Fibroblast of skin of back (primary cell): ENCODE measurements around the gene RASL12.

Source experiments
- DNase-seq: peaks from one replicate; pipeline ENCODE4 v3.0.0-alpha.2; 2013

RASL12 gene

DNA sequence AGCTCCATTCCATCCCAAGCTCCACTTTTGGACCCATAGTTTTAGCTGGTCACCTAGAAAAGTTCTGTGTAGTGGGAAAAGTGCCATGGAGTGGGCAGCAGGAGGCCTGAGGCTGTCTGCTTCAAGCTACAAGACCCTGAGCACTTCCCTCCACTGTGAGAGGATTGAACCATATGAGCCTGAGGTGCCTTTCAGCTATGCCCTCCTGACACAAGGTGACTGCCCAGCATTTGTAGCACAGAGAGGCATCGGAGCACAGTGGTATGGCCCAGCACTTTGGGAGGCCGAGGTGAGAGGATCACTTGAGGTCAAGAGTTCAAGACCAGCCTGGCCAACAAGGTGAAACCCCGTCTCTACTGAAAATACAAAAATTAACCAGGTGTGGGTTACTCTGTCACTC, 4.8 kb upstream of the RASL12 start:
- no peak for DNase-seq

- DNase-seq = peak; percentile 65
These were observed 4.2 kb upstream of the RASL12 start for GRCh38 chr15:65072027-65072426.

- DNase-seq = no peak
These were observed 3.6 kb upstream of the RASL12 start for GRCh38 chr15:65071381-65071811.

DNA sequence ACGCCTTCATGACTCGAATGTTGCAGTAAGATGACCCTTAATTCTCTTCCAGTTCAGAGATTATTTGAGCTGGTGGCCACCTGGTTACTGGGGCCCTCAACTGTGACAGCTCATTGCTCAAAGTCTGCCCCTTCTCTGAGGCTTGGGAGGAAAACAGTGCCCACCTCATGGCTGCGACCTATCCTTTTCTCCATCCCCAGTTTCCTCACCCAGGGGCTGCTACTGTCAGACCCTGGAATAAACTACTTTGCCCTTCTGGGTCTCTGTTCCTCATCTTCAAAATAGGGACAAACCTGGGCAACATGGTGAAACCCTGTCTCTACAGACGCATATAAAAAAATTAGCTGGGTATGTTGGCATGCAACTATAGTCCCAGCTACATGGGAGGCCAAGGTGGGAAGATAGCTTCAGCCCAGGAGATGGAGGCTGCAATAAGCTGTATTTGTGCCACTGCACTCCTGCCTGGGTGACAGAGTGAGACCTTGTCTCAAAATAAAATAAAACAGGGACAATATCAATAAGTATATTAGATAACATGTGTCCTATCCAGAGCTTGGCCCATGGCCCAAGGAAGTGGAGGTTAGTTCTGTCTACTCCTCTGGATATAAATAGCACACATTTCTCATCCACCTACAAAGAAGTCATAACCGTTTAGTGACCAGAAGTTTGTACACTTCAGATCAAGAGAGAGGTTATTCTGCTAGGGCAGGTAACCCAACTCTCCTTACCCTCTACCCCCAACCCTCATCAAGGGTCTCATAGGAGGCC, 2.2 kb upstream of the RASL12 start:
- DNase-seq = no peak

GRCh38 chr15:65069179-65069578, 1.4 kb upstream of the RASL12 start:
- no peak for DNase-seq

- no peak for DNase-seq
These were observed 605 bp upstream of the RASL12 start for GRCh38 chr15:65068403-65068788.

GRCh38 chr15:65067317-65067644, 510 bp downstream of the RASL12 start:
- no peak for DNase-seq

GRCh38 chr15:65066635-65067316, 1.0 kb downstream of the RASL12 start:
- DNase-seq = no peak

DNA sequence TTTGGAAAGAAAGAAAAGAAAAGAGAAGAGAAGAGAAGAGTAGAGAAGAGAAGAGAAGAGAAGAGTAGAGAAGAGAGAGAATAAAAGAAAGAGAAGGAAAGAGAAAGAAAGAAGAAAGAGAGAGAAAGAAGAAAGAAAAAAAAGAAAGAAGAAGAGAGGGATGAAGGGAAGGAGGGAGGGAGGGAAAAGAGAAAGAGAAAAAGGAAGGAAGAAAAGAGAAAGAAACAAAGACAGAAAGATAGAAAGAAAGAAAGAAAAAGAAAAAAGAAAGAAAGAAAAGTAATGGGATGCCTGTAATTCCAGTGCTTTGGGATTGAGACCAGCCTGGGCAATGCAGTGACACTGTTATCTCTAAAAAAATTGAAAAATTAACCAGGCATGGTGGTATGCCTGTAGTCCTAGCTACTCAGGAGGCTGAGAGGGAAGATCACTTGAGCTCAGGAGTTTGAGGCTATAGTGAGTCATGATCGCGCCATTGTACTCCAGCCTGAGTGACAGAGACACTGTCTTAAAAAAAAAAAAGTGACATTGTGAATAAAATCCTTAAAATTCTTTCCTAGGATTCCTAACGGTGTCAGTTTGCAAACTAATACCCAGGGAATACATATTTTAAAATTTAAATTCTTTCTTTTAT, 1.7 kb downstream of the RASL12 start:
- peak; percentile 80 for DNase-seq

DNA sequence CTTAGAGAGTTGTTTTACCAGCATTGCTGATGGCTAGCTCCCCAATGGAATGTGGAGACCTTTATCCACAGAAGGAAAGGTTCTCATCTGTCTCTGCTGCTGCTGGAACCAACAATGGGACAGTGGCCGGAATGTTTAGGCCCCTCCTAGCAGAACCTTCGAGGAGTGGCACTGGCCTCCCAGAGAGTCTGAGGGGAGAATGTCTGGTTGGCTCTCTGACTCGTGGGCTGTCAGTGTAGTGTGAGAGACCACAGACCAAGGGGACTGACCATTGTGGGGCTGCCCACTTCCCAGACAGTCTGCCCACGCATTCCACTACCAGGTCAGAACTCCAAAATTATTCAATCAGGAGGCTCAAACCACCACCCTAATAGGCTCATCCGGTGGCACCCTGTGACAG, 5.1 kb downstream of the RASL12 start:
- DNase-seq = no peak

- no peak for DNase-seq
These were observed 5.7 kb downstream of the RASL12 start for GRCh38 chr15:65062061-65062460.

GRCh38 chr15:65060641-65061397, 7.0 kb downstream of the RASL12 start:
- no peak for DNase-seq

GRCh38 chr15:65059931-65060596, 7.7 kb downstream of the RASL12 start:
- DNase-seq = no peak

- DNase-seq = no peak
These were observed 8.4 kb downstream of the RASL12 start for GRCh38 chr15:65059369-65059750.

- no peak for DNase-seq
These were observed 9.1 kb downstream of the RASL12 start for GRCh38 chr15:65058394-65059368.

DNA sequence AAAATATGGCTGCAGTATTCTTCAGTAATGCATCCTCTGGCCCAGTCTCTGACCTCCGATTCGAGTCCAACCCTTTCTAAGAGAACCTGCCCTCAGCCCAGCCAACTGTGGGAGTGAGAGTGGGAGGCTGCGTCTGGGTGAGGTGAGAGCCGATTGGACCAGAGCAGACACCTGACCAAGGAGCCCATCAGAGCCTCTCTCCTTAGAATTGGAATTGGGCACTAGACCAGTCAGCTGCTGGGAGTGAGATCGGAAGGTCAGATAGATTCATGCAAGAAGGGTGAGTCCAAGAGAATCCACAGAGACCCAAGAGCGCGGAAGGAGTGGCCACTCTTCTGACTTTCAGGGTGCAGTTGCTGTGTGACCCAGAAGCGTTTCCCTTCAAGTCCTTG, 10.2 kb downstream of the RASL12 start:
- no peak for DNase-seq

DNA sequence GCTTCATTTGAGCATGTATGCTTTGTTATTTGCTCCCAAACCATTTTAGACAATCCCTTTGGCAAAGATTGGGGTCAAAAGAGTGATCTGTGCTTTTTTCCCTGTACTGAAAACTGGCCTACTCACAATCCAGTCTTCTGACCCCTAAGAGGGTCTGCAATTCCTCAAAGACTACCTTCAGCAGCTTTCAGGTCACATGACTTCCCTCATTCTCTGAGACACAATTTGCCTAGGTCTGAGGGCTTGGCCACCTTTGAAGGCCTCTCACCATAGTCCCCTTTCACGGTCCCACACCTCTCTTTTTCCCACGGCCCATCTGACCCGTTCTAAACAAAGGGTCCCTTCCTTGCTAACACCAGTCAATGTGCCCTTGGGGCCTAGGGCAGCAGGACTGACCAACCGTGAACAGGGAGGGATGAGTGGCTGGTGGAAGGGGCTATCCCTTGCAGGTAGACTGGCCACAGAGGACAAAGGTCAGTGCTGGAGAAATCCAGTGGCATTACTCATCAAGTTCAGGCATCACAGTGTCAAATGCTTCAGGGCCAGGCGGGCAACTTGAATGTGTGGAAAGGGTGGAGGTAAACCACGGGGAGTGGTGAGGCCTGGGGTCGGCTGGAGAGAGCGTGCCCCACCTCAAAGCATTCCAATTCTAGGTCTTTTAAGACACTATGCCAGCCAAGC, 10.8 kb downstream of the RASL12 start:
- no peak for DNase-seq

DNA sequence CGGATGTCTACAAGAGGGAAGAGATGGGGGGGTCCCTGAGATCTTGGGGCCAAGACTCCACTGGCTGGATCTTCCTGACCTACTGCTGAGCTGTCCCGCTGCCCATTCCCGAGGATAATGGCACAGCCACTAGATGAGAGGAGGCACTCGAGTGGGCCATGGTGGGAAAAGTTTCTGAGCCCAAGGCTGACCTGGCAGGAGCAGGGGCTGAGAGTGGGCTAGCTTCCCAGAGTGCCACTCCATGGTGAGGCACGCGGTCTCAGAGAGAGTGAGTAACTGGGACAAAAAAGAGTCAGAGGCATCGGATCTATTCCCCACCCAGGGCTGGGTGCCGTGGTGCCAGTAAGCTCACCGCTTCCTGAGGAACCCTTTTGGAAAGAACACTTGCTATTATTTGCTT, 11.7 kb downstream of the RASL12 start:
- DNase-seq = no peak

GRCh38 chr15:65055201-65055870, 12.5 kb downstream of the RASL12 start:
- DNase-seq = no peak
